Kidney epithelial cell (primary cell): ENCODE measurements around the gene PABPN1L. TPM values are rescaled to one million over a fixed set of nuclear protein-coding genes. Genes with fewer than 3 reads are reported as not detected.
A peak's percentile ranks its signal among the peaks of the same experiment; 100 is the strongest.

Experiments used
- DNase-seq: peaks from one replicate; pipeline ENCODE4 v3.0.0-alpha.2; 2010; ENCODE audit warnings: low read depth
- H3K27me3 ChIP-seq: 2 replicates; pipeline ENCODE4 v1.6.0; 2011; ENCODE audit warnings: low read length; ENCODE audit not compliant: control insufficient read depth, insufficient read depth
- H3K36me3 ChIP-seq: 2 replicates; pipeline ENCODE4 v1.5.1; 2011; ENCODE audit warnings: low read length; ENCODE audit not compliant: control insufficient read depth, insufficient read depth
- H3K4me3 ChIP-seq: 2 replicates; pipeline ENCODE4 v1.5.1; 2011; ENCODE audit warnings: low read depth, mild to moderate bottlenecking, control low read depth, low read length
- CTCF ChIP-seq: IDR thresholded peaks from 2 replicates; pipeline ENCODE4 v1.5.1; 2011; ENCODE audit warnings: mild to moderate bottlenecking, moderate library complexity, low read length, control low read depth, inconsistent platforms; ENCODE audit not compliant: insufficient read depth, poor library complexity, severe bottlenecking
- total RNA-seq: library from RNA; depleted of rRNA; stranded (reverse); fragments of >200 nt; gene quantifications from 2 replicates; pipeline ENCODE4 v1.2.3, GENCODE V29; 2015

Gene PABPN1L
- total RNA-seq, 1 donor from 2014 or later: not detected

GRCh38 chr16:88857728-88858339 lies 8.6 kb downstream of the PABPN1L start:
- peak; percentile 92 for TF ChIP-seq CTCF
- DNase-seq: peak; percentile 35
- Histone ChIP-seq H3K27me3 (no peaks in the 10 kb centered on the region), H3K4me3 (peak overlapping the region; percentile 80), H3K36me3 (peaks cover 3% of the 10 kb centered on the region)

- Histone ChIP-seq H3K4me3 (peak within 1 kb of the TSS; percentile 80), H3K36me3 (peaks cover 1% of the 10 kb centered on the region), H3K27me3 (no peaks in the 10 kb centered on the region)
- peak; percentile 60 for DNase-seq
- TF ChIP-seq CTCF: no peak
Observed at GRCh38 chr16:88856828-88857727, 9.4 kb downstream of the PABPN1L start, which contains the start of the genes GALNS and TRAPPC2L. Gene GALNS (minus strand): TSS chr16:88856947. CDS start chr16:88856877, 70 bp downstream. Gene TRAPPC2L (plus strand): TSS chr16:88857127. CDS start chr16:88857151, 24 bp downstream.

- Histone ChIP-seq H3K27me3 (no peaks in the 10 kb centered on the region), H3K36me3 (peaks cover 1% of the 10 kb centered on the region), H3K4me3 (peak overlapping the region; percentile 57)
- TF ChIP-seq CTCF: no peak
- no peak for DNase-seq
Observed at GRCh38 chr16:88856122-88856827, 10.2 kb downstream of the PABPN1L start.

GRCh38 chr16:88855736-88856121 lies 10.7 kb downstream of the PABPN1L start:
- Histone ChIP-seq H3K4me3 (peak overlapping the region; percentile 57), H3K36me3 (no peaks in the 10 kb centered on the region), H3K27me3 (no peaks in the 10 kb centered on the region)
- no peak for DNase-seq
- no peak for TF ChIP-seq CTCF

GRCh38 chr16:88855176-88855575 lies 11.3 kb downstream of the PABPN1L start:
- no peaks in the 10 kb centered on the region for H3K27me3 ChIP-seq
- no peaks in the 10 kb centered on the region for H3K36me3 ChIP-seq
- no peak overlapping the region for H3K4me3 ChIP-seq
- no peak for TF ChIP-seq CTCF
- no peak for DNase-seq
